KOPT-K1 (cell line): ENCODE measurements around the gene RPL18A.
A peak's percentile ranks its signal among the peaks of the same experiment; 100 is the strongest.

Experiments
- H3K27ac ChIP-seq: fragments of 200-600 bp; sonication (generic); 2 replicates; pipeline ENCODE4 v1.5.1; 2016; ENCODE audit warnings: antibody characterized with exemption, mild to moderate bottlenecking, low read depth, low read length; ENCODE audit not compliant: poor library complexity, severe bottlenecking
- H3K36me3 ChIP-seq: fragments of 200-600 bp; sonication (generic); 2 replicates; pipeline ENCODE4 v1.5.1; 2017; ENCODE audit warnings: antibody characterized with exemption, mild to moderate bottlenecking, low read length, moderate library complexity; ENCODE audit not compliant: insufficient read depth
- H3K9me3 ChIP-seq: fragments of 200-600 bp; sonication (generic); 2 replicates; pipeline ENCODE4 v1.5.1; 2017; ENCODE audit warnings: antibody characterized with exemption, low read length, mild to moderate bottlenecking; ENCODE audit not compliant: insufficient read depth, poor library complexity, severe bottlenecking

The RPL18A gene

GRCh38 chr19:17834350-17835181 lies 25.1 kb upstream of the RPL18A start:
- Histone ChIP-seq H3K27ac (no peak overlapping the region), H3K36me3 (peaks cover 40% of the 10 kb centered on the region; the same call in 1 of the 2 replicates), H3K9me3 (no peaks in the 10 kb centered on the region)

- no peaks in the 10 kb centered on the region for H3K9me3 ChIP-seq
- H3K27ac ChIP-seq, result no peak overlapping the region
- peaks cover 47% of the 10 kb centered on the region; the same call in 1 of the 2 replicates for H3K36me3 ChIP-seq
These were observed 24.3 kb upstream of the RPL18A start for GRCh38 chr19:17835182-17836006.

GRCh38 chr19:17836530-17836929 lies 23.2 kb upstream of the RPL18A start:
- Histone ChIP-seq H3K27ac (no peak overlapping the region), H3K36me3 (peaks cover 51% of the 10 kb centered on the region; the same call in 1 of the 2 replicates)

GRCh38 chr19:17837972-17838371 lies 21.7 kb upstream of the RPL18A start:
- Histone ChIP-seq H3K9me3 (no peaks in the 10 kb centered on the region), H3K36me3 (peaks cover 47% of the 10 kb centered on the region; the same call in 1 of the 2 replicates), H3K27ac (no peak overlapping the region)

More at GRCh38 chr19:17836530-17836929, 23.2 kb upstream of the RPL18A start:
- no peaks in the 10 kb centered on the region for H3K9me3 ChIP-seq

- Histone ChIP-seq H3K36me3 (peaks cover 54% of the 10 kb centered on the region; the same call in 1 of the 2 replicates), H3K9me3 (no peaks in the 10 kb centered on the region), H3K27ac (no peak overlapping the region)
These were observed 19.7 kb upstream of the RPL18A start for GRCh38 chr19:17840019-17840418.

- peaks cover 54% of the 10 kb centered on the region; the same call in 1 of the 2 replicates for H3K36me3 ChIP-seq
- H3K27ac ChIP-seq, result no peak overlapping the region
- H3K9me3 ChIP-seq, result no peaks in the 10 kb centered on the region
These were observed 18.3 kb upstream of the RPL18A start for GRCh38 chr19:17841371-17841809.

GRCh38 chr19:17841810-17842662 lies 17.7 kb upstream of the RPL18A start:
- no peak overlapping the region for H3K27ac ChIP-seq

GRCh38 chr19:17842663-17843291 lies 16.9 kb upstream of the RPL18A start:
- no peak overlapping the region for H3K27ac ChIP-seq
- H3K36me3 ChIP-seq, result peaks cover 52% of the 10 kb centered on the region; the same call in 1 of the 2 replicates
- H3K9me3 ChIP-seq, result no peaks in the 10 kb centered on the region

More at GRCh38 chr19:17841810-17842662, 17.7 kb upstream of the RPL18A start:
- Histone ChIP-seq H3K9me3 (no peaks in the 10 kb centered on the region), H3K36me3 (peaks cover 54% of the 10 kb centered on the region; the same call in 1 of the 2 replicates)

- Histone ChIP-seq H3K36me3 (peaks cover 46% of the 10 kb centered on the region; the same call in 1 of the 2 replicates), H3K9me3 (no peaks in the 10 kb centered on the region), H3K27ac (no peak overlapping the region)
These were observed 16.4 kb upstream of the RPL18A start for GRCh38 chr19:17843292-17843827.

- no peak overlapping the region for H3K27ac ChIP-seq
- no peaks in the 10 kb centered on the region for H3K9me3 ChIP-seq
- H3K36me3 ChIP-seq, result peaks cover 42% of the 10 kb centered on the region; the same call in 1 of the 2 replicates
These were observed 15.7 kb upstream of the RPL18A start for GRCh38 chr19:17843908-17844490.

- no peaks in the 10 kb centered on the region for H3K9me3 ChIP-seq
- peaks cover 24% of the 10 kb centered on the region; the same call in 1 of the 2 replicates for H3K36me3 ChIP-seq
- H3K27ac ChIP-seq, result no peak overlapping the region
These were observed 13.6 kb upstream of the RPL18A start for GRCh38 chr19:17846146-17846545.

GRCh38 chr19:17847538-17848366 lies 12.0 kb upstream of the RPL18A start, which contains the start of gene JAK3:
TSS of gene JAK3 (minus strand) at chr19:17847982. CDS start at chr19:17844417, 3,565 bp downstream.
- no peaks in the 10 kb centered on the region for H3K9me3 ChIP-seq
- H3K36me3 ChIP-seq, result peaks cover 10% of the 10 kb centered on the region; the same call in 1 of the 2 replicates
- peak within 1 kb of the TSS; percentile 84 for H3K27ac ChIP-seq
